Adrenal gland (tissue), 5 donors: ENCODE data around the gene DNAH17.

Experiments used
- CTCF ChIP-seq, 6 experiments: fragments of 450-650 bp in 4 of 6; fragments of 200-600 bp in 2 of 6; sonication (generic) in 1 of 6; IDR thresholded peaks; 1 replicate in 5 of 6; 2 replicates in 1 of 6; pipeline versions ENCODE4 v1.5.1 to v1.8.0; 2016 to 2021; ENCODE audit warnings: antibody characterized with exemption in 6 of 6, mild to moderate bottlenecking in 2 of 6, moderate library complexity in 1 of 6
- POLR2A ChIP-seq, 2 donors: fragments of 450-650 bp; IDR thresholded peaks; one replicate each; pipeline ENCODE4 v1.6.1; 2017; ENCODE audit warnings: antibody characterized with exemption in 2 of 2, mild to moderate bottlenecking in 2 of 2, moderate library complexity in 1 of 2
- donor health status: DM: no; HTN: no; CAD: no.

GRCh38 chr17:78479369-78479768 is 97.8 kb downstream of the DNAH17 start:
- no peak for TF ChIP-seq CTCF (IDR thresholded peaks at IDR 0.05)
- TF ChIP-seq POLR2A (IDR thresholded peaks at IDR 0.05): no peak
